ENCODE results near the gene CCDC57.

CCDC57 gene

DNA sequence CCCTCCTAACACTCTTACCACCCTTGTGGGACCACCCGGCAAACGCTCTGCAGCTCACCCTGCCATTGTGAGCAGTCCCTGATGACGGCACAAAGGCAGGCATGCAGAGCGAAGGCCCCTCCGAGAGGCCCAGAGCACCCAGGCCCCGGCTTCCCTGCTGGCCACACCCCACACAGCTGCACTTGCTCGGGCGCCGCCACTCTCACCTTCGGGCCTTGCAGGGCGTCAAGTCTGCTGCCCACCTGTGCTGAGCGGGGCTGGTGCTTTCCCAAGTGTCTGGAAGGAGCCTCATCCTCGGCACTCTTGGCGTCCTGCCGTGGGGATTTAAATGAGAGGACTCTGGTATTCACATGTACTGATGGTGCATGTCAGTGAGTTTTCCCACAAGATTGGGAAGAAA, 84.4 kb downstream of the CCDC57 start:
- H2AFZ ChIP-seq (ENCODE audit: low read depth, low read length) = no peak overlapping the region
- H3K9me3 ChIP-seq (ENCODE audit: insufficient read depth, low read length) = no peaks in the 10 kb centered on the region
- no peaks in the 10 kb centered on the region for H4K20me1 ChIP-seq (ENCODE audit: insufficient read depth, low read length)
- H3K4me2 ChIP-seq (ENCODE audit: low read length) = no peak overlapping the region
- no peak overlapping the region for H3K27ac ChIP-seq (ENCODE audit: low read length)
- no peak for TF ChIP-seq EZH2phosphoT487 (IDR thresholded peaks at IDR 0.05; ENCODE audit: low read depth)
- TF ChIP-seq, protein P1, sequence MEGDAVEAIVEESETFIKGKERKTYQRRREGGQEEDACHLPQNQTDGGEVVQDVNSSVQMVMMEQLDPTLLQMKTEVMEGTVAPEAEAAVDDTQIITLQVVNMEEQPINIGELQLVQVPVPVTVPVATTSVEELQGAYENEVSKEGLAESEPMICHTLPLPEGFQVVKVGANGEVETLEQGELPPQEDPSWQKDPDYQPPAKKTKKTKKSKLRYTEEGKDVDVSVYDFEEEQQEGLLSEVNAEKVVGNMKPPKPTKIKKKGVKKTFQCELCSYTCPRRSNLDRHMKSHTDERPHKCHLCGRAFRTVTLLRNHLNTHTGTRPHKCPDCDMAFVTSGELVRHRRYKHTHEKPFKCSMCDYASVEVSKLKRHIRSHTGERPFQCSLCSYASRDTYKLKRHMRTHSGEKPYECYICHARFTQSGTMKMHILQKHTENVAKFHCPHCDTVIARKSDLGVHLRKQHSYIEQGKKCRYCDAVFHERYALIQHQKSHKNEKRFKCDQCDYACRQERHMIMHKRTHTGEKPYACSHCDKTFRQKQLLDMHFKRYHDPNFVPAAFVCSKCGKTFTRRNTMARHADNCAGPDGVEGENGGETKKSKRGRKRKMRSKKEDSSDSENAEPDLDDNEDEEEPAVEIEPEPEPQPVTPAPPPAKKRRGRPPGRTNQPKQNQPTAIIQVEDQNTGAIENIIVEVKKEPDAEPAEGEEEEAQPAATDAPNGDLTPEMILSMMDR (IDR thresholded peaks at IDR 0.05; ENCODE audit: low read depth, low read length) = no peak
- no peaks in the 10 kb centered on the region for H3K79me2 ChIP-seq (ENCODE audit: low read length)
- H3K36me3 ChIP-seq (replicated peaks; ENCODE audit: low read depth, low read length) = no peaks in the 10 kb centered on the region
- H3K4me1 ChIP-seq (ENCODE audit: low read length) = peaks cover 3% of the 10 kb centered on the region; the same call in 1 of the 2 replicates
- no peaks in the 10 kb centered on the region for H3K27me3 ChIP-seq (ENCODE audit: low read depth, low read length)
- H3K9ac ChIP-seq (ENCODE audit: low read length) = no peak overlapping the region
- no peak overlapping the region for H3K4me3 ChIP-seq (ENCODE audit: low read length)

DNA sequence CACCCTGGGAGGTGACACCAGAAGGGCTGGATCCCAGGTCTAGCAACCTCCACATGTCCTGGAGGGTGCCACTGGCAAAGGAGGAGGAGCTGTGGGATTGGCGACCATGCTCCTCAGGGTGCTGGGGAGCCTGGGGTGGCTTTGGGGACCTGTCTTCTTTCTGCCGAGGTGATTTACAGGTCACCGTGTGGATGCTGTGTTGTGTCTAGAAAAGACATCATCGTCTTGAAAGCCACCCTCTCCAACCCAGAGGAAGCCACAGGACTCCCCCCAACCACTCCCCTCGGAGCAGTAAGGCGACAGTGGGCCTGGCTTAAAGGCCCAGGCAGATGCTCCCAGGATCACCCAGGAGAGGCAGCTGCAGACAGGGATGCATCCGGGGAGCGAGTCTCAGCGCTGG, 84.9 kb downstream of the CCDC57 start:
- Histone ChIP-seq H2AFZ (ENCODE audit: low read depth, low read length) (no peak overlapping the region), H3K9ac (ENCODE audit: low read length) (no peak overlapping the region), H3K9me3 (ENCODE audit: insufficient read depth, low read length) (no peaks in the 10 kb centered on the region), H3K4me3 (ENCODE audit: low read length) (no peak overlapping the region), H4K20me1 (ENCODE audit: insufficient read depth, low read length) (no peaks in the 10 kb centered on the region), H3K4me2 (ENCODE audit: low read length) (no peak overlapping the region), H3K36me3 (replicated peaks; ENCODE audit: low read depth, low read length) (no peaks in the 10 kb centered on the region), H3K27ac (ENCODE audit: low read length) (no peak overlapping the region), H3K4me1 (ENCODE audit: low read length) (no peaks in the 10 kb centered on the region), H3K27me3 (ENCODE audit: low read depth, low read length) (no peaks in the 10 kb centered on the region), H3K79me2 (ENCODE audit: low read length) (no peaks in the 10 kb centered on the region)
- TF ChIP-seq, protein P1 (IDR thresholded peaks at IDR 0.05; ENCODE audit: low read depth, low read length) = no peak
- TF ChIP-seq EZH2phosphoT487 (IDR thresholded peaks at IDR 0.05; ENCODE audit: low read depth) = no peak

DNA sequence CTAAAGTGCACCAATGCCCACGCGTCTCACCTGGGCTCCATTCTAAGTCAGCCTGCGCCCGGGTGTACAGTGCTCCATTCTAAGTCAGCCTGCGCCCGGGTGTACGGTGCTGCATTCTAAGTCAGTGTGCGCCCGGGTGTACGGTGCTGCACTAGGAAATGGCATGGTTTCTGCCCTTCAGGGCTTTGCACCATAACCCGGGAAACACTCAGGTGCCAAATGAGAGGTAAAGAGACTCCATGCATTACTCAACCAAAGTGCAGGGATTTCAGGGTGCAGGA, 85.4 kb downstream of the CCDC57 start:
- Histone ChIP-seq H3K27me3 (ENCODE audit: low read depth, low read length) (no peaks in the 10 kb centered on the region), H3K9ac (ENCODE audit: low read length) (no peak overlapping the region), H2AFZ (ENCODE audit: low read depth, low read length) (no peak overlapping the region), H3K4me1 (ENCODE audit: low read length) (no peaks in the 10 kb centered on the region), H3K9me3 (ENCODE audit: insufficient read depth, low read length) (no peaks in the 10 kb centered on the region), H3K36me3 (replicated peaks; ENCODE audit: low read depth, low read length) (no peaks in the 10 kb centered on the region), H4K20me1 (ENCODE audit: insufficient read depth, low read length) (no peaks in the 10 kb centered on the region), H3K27ac (ENCODE audit: low read length) (no peak overlapping the region), H3K79me2 (ENCODE audit: low read length) (no peaks in the 10 kb centered on the region), H3K4me3 (ENCODE audit: low read length) (no peak overlapping the region), H3K4me2 (ENCODE audit: low read length) (no peak overlapping the region)
- TF ChIP-seq EZH2phosphoT487 (IDR thresholded peaks at IDR 0.05; ENCODE audit: low read depth) = no peak
- TF ChIP-seq, protein P1 (IDR thresholded peaks at IDR 0.05; ENCODE audit: low read depth, low read length) = no peak

DNA sequence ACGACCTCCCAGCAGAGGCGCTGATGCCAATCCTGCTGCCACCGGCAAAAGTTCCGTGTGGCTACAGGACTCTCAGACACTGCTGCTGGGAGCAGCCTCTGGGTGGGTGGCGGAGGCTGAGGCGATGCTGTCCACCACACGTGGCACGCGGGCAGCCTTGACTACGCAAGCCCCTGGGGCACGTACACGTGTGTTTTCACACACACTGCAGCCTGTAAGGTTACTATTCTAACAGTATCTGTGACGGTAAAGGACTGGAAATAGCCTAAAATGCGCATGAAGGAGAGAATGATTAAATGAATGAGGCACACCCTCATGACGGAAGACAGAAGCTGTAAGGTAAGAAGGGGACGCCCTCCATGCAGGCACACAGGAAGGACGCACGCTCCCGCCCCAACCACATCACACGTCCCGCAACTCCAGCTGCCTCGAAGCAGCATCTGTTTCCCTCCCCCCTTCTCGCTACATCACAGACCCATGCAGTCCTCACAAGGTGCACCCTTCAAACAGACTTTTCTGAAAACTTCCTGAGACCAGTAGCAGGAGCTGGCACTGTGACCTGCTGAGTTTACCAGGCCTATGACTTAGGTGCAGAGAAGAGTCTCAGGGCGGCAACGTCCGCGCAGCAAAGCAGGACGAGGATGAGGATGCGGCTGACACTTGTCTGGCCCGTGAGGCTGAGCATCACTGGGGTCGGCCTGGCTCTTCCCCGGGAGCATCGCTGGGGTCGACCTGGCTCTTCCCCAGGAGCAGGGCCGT, 85.9 kb downstream of the CCDC57 start:
- Histone ChIP-seq H3K27me3 (ENCODE audit: low read depth, low read length) (no peaks in the 10 kb centered on the region), H3K79me2 (ENCODE audit: low read length) (no peaks in the 10 kb centered on the region), H3K36me3 (replicated peaks; ENCODE audit: low read depth, low read length) (no peaks in the 10 kb centered on the region), H4K20me1 (ENCODE audit: insufficient read depth, low read length) (no peaks in the 10 kb centered on the region), H3K9me3 (ENCODE audit: insufficient read depth, low read length) (no peaks in the 10 kb centered on the region), H3K4me3 (ENCODE audit: low read length) (no peak overlapping the region), H3K4me2 (ENCODE audit: low read length) (no peak overlapping the region), H3K27ac (ENCODE audit: low read length) (no peak overlapping the region), H3K4me1 (ENCODE audit: low read length) (no peaks in the 10 kb centered on the region), H3K9ac (ENCODE audit: low read length) (no peak overlapping the region), H2AFZ (ENCODE audit: low read depth, low read length) (no peak overlapping the region)
- no peak for TF ChIP-seq EZH2phosphoT487 (IDR thresholded peaks at IDR 0.05; ENCODE audit: low read depth)
- TF ChIP-seq, protein P1 (IDR thresholded peaks at IDR 0.05; ENCODE audit: low read depth, low read length) = no peak

All from OCI-LY3 (cell line).